Measurements from ENCODE around the gene RGS9BP.
"Not testable (repeated sequence)": the region's sequence is repeated elsewhere in the genome, so short reads cannot be mapped to it uniquely, and the experiment has no call there.

DNA sequence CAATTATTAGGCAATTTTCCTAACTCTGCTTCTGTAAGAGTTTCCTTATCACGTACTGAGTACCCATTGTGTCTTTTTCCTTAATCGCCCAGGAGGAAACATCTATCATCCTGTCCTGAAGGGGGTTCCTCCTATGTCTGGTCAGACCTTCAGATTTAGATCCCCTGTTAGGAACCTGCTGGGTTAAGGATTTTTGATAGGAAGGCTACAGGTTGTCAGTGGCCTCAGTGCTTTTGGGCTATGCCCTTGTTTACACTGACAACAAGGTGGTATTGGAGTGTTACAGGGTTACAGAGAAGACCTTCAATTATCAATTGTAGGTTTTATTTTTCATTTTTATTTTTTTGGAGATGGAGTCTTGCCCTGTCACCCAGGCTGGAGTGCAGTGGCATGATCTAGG lies 19.2 kb downstream of the RGS9BP start:
- TF ChIP-seq, protein P1, sequence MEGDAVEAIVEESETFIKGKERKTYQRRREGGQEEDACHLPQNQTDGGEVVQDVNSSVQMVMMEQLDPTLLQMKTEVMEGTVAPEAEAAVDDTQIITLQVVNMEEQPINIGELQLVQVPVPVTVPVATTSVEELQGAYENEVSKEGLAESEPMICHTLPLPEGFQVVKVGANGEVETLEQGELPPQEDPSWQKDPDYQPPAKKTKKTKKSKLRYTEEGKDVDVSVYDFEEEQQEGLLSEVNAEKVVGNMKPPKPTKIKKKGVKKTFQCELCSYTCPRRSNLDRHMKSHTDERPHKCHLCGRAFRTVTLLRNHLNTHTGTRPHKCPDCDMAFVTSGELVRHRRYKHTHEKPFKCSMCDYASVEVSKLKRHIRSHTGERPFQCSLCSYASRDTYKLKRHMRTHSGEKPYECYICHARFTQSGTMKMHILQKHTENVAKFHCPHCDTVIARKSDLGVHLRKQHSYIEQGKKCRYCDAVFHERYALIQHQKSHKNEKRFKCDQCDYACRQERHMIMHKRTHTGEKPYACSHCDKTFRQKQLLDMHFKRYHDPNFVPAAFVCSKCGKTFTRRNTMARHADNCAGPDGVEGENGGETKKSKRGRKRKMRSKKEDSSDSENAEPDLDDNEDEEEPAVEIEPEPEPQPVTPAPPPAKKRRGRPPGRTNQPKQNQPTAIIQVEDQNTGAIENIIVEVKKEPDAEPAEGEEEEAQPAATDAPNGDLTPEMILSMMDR (IDR thresholded peaks at IDR 0.05; ENCODE audit: low read length), result not testable (repeated sequence)
- not testable (repeated sequence) for TF ChIP-seq EZH2 (optimal IDR thresholded peaks at IDR 0.05; ENCODE audit: low read depth, low read length)
